ENCODE results near the gene SIRT3. TPM values are rescaled to one million over a fixed set of nuclear protein-coding genes. Genes with fewer than 3 reads are reported as not detected.

SIRT3 gene
- total RNA-seq, 4 donors from 2014 or later, result 9.2 to 15.0 (median 12.7) TPM

DNA sequence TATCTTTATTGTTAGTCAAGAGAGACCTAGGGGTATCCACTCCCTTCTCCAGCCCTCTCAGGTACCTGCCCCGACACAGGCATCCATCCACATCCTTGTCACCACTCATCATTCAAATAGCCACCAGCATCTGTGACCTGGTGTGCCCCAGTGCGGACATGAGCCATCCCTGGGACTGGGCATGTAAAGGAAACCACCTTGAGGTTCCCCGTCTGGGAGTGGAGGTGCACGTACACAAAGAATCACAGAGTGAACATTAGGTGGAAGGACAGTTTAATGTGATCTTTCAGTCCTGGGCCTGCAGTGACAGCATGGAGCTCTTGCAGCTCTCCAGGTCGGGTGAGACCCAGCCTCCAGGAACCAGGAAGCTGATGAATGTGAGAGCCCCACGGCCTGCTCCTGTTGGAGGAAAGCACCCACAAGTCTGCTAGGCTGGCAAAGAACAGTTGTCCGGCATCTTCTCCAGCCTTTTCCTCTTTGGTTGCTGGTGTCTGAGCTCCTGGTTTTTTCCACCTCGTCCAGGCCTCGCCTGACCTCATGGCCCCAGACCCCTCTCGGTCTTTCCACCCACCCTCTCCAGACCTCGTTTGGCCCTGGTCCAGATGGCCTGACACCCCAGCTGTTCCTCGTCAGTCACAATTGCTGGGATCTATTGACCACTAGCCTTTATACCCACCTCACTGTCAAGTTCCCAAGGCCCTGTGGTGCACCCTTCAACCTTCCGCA is 17.2 kb upstream of the SIRT3 start:
- no peaks in the 10 kb centered on the region for H3K9me3 ChIP-seq
- peaks cover 0 to 51% of the 10 kb centered on the region in 2 donors for H3K36me3 ChIP-seq
- in situ Hi-C loops (cut with MboI; ENCODE audit: low sequenced_read_pairs in 4 of 4) (no loop called here), intact Hi-C loops (cut with DNase I; ENCODE audit: low total_unique reads) (loop anchor here (10.0 kb wide), 1 partner anchor 101 kb away; no protein-coding TSS in a partner anchor)
- H3K4me1 ChIP-seq, result no peaks in the 10 kb centered on the region
- H3K4me3 ChIP-seq, result no peak overlapping the region
- ATAC-seq, result no peak
- H3K27ac ChIP-seq, result no peak overlapping the region
- no peak for DNase-seq
- H3K27me3 ChIP-seq, result no peaks in the 10 kb centered on the region
- TF ChIP-seq, protein P1, sequence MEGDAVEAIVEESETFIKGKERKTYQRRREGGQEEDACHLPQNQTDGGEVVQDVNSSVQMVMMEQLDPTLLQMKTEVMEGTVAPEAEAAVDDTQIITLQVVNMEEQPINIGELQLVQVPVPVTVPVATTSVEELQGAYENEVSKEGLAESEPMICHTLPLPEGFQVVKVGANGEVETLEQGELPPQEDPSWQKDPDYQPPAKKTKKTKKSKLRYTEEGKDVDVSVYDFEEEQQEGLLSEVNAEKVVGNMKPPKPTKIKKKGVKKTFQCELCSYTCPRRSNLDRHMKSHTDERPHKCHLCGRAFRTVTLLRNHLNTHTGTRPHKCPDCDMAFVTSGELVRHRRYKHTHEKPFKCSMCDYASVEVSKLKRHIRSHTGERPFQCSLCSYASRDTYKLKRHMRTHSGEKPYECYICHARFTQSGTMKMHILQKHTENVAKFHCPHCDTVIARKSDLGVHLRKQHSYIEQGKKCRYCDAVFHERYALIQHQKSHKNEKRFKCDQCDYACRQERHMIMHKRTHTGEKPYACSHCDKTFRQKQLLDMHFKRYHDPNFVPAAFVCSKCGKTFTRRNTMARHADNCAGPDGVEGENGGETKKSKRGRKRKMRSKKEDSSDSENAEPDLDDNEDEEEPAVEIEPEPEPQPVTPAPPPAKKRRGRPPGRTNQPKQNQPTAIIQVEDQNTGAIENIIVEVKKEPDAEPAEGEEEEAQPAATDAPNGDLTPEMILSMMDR (IDR thresholded peaks at IDR 0.05 in 4 of 5, conservative IDR thresholded peaks at IDR 0.05 in 1 of 5), result no peak
- no peak for TF ChIP-seq POLR2A (IDR thresholded peaks at IDR 0.05)

DNA sequence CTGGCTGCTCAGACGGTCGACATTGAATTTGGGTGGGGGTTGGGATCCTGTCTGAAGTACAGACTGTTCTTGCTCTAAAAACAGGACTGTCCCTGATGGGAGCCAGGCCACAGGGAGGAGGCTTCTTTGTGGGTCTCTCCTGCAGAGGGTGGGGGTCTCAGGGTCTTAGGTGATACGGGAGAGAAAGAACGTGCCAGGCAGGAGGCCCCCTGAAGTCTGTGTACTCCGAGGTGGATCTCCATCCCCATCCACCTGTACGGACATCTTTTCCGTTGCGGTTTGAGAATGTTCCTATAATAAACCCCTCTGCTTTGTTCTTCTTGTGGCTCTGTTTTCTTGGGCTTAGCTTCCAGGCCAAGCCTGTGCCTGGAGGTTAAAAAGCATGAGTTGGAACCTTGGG is 16.5 kb upstream of the SIRT3 start:
- no peaks in the 10 kb centered on the region for H3K9me3 ChIP-seq
- no peak overlapping the region for H3K27ac ChIP-seq
- TF ChIP-seq POLR2A (IDR thresholded peaks at IDR 0.05), result no peak
- no peak for ATAC-seq
- no peak overlapping the region for H3K4me3 ChIP-seq
- intact Hi-C loops (cut with DNase I; ENCODE audit: low total_unique reads), result loop anchor here (10.0 kb wide), 1 partner anchor 102 kb away; no protein-coding TSS in a partner anchor
- peaks cover 0 to 58% of the 10 kb centered on the region in 2 donors for H3K36me3 ChIP-seq
- no peak for DNase-seq
- H3K4me1 ChIP-seq, result no peaks in the 10 kb centered on the region
- no peaks in the 10 kb centered on the region for H3K27me3 ChIP-seq
- in situ Hi-C loops (cut with MboI; ENCODE audit: low sequenced_read_pairs in 4 of 4), result no loop called here

- H3K9me3 ChIP-seq, result no peaks in the 10 kb centered on the region
- no peak for TF ChIP-seq POLR2A (IDR thresholded peaks at IDR 0.05)
- TF ChIP-seq, protein P1 (IDR thresholded peaks at IDR 0.05 in 4 of 5, conservative IDR thresholded peaks at IDR 0.05 in 1 of 5), result no peak
- ATAC-seq, result no peak
- H3K4me3 ChIP-seq, result no peak overlapping the region
- in situ Hi-C loops (cut with MboI; ENCODE audit: low sequenced_read_pairs in 4 of 4), result no loop called here
- H3K4me1 ChIP-seq, result no peaks in the 10 kb centered on the region
- DNase-seq, result no peak
- H3K27ac ChIP-seq, result no peak overlapping the region
- H3K27me3 ChIP-seq, result no peaks in the 10 kb centered on the region
- intact Hi-C loops (cut with DNase I; ENCODE audit: low total_unique reads), result loop anchor here (10.0 kb wide), 1 partner anchor 103 kb away; no protein-coding TSS in a partner anchor
- peaks cover 0 to 69% of the 10 kb centered on the region in 2 donors for H3K36me3 ChIP-seq
These were observed 15.4 kb upstream of the SIRT3 start for GRCh38 chr11:251550-251949.

DNA sequence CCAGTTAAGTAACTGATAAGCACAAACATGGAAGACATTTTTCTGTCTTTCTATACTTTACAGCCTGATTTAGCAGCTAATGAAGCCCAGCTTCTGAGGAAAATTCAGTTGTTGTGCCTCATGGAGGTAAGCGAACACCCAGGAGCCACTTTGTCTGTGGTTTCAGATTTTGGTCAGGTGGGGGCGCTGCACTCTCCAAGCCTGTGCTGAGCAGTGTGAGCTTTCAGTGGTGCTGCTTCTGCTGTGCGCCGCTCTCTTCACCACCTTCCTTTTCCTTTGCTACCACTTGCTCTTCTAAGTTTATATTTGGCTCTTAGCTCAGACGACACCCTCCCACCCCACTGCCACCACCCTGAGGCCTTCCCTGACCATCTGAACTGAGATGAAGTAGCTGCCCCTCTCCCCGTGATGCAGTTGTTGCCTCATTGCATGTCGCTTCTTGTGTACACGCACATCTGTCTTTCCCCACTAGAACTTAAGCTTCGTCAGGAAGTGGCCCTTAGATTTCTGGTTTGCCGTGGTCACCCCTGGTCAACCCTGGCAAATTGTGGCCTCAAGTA is 14.7 kb upstream of the SIRT3 start:
- no peaks in the 10 kb centered on the region for H3K27me3 ChIP-seq
- intact Hi-C loops (cut with DNase I; ENCODE audit: low total_unique reads) (loop anchor here (10.0 kb wide), 1 partner anchor 104 kb away; no protein-coding TSS in a partner anchor), in situ Hi-C loops (cut with MboI; ENCODE audit: low sequenced_read_pairs in 4 of 4) (no loop called here)
- peaks cover 0 to 76% of the 10 kb centered on the region in 2 donors for H3K36me3 ChIP-seq
- TF ChIP-seq, protein P1 (IDR thresholded peaks at IDR 0.05 in 4 of 5, conservative IDR thresholded peaks at IDR 0.05 in 1 of 5), result peak in 4 of 5 experiments; percentile 35 to 52 (median 48)
- TF ChIP-seq POLR2A (IDR thresholded peaks at IDR 0.05), result no peak
- H3K9me3 ChIP-seq, result no peaks in the 10 kb centered on the region
- H3K27ac ChIP-seq, result no peak overlapping the region
- H3K4me1 ChIP-seq, result no peaks in the 10 kb centered on the region
- DNase-seq (peak in 1 of 2 donors; percentile 38), ATAC-seq (peak in 1 of 2 donors; percentile 77)
- H3K4me3 ChIP-seq, result no peak overlapping the region

- Histone ChIP-seq H3K9me3 (no peaks in the 10 kb centered on the region), H3K27me3 (no peaks in the 10 kb centered on the region), H3K36me3 (peaks cover 0 to 80% of the 10 kb centered on the region in 2 donors), H3K4me1 (no peaks in the 10 kb centered on the region), H3K27ac (no peak overlapping the region), H3K4me3 (no peak overlapping the region)
- intact Hi-C loops (cut with DNase I; ENCODE audit: low total_unique reads), result loop anchor here (10.0 kb wide), 1 partner anchor 105 kb away; no protein-coding TSS in a partner anchor
- TF ChIP-seq, protein P1 (IDR thresholded peaks at IDR 0.05 in 4 of 5, conservative IDR thresholded peaks at IDR 0.05 in 1 of 5), result no peak
- TF ChIP-seq POLR2A (IDR thresholded peaks at IDR 0.05), result no peak
- in situ Hi-C loops (cut with MboI; ENCODE audit: low sequenced_read_pairs in 4 of 4), result no loop called here
- DNase-seq (no peak), ATAC-seq (no peak)
These were observed 14.1 kb upstream of the SIRT3 start for GRCh38 chr11:250274-250673.

Data from gastrocnemius medialis (tissue), 4 donors.